Omental fat pad (tissue), 4 donors: ENCODE measurements around the gene HSPBP1. TPM values are rescaled to one million over a fixed set of nuclear protein-coding genes. Genes with fewer than 3 reads are reported as not detected.

Experiments used
- ATAC-seq: fragments of 150-250 bp; one replicate; pipeline ENCODE4 v1.9.1; 2016; ENCODE audit warnings: mild to moderate bottlenecking, moderate library complexity; ENCODE audit not compliant: low FRiP score
- DNase-seq: peaks from one replicate; pipeline ENCODE4 v3.0.0-alpha.2; 2019; ENCODE audit warnings: low spot score
- total RNA-seq, 4 donors: library from RNA; depleted of rRNA; stranded (reverse); fragments of >200 nt; gene quantifications; one replicate each; pipeline ENCODE4 v1.1.0, GENCODE V29; 2016
- TF ChIP-seq, protein P1 (sequence below), 3 donors: fragments of 450-650 bp; IDR thresholded peaks; one replicate each; pipeline ENCODE4 v1.5.1; 2016 to 2017; ENCODE audit warnings: antibody characterized with exemption in 3 of 3, mild to moderate bottlenecking in 3 of 3, moderate library complexity in 2 of 3

Gene HSPBP1
- total RNA-seq, 4 donors from 2014 or later = 19.5 to 25.9 (median 21.2) TPM

- TF ChIP-seq, protein P1, sequence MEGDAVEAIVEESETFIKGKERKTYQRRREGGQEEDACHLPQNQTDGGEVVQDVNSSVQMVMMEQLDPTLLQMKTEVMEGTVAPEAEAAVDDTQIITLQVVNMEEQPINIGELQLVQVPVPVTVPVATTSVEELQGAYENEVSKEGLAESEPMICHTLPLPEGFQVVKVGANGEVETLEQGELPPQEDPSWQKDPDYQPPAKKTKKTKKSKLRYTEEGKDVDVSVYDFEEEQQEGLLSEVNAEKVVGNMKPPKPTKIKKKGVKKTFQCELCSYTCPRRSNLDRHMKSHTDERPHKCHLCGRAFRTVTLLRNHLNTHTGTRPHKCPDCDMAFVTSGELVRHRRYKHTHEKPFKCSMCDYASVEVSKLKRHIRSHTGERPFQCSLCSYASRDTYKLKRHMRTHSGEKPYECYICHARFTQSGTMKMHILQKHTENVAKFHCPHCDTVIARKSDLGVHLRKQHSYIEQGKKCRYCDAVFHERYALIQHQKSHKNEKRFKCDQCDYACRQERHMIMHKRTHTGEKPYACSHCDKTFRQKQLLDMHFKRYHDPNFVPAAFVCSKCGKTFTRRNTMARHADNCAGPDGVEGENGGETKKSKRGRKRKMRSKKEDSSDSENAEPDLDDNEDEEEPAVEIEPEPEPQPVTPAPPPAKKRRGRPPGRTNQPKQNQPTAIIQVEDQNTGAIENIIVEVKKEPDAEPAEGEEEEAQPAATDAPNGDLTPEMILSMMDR (IDR thresholded peaks at IDR 0.05) = no peak
- DNase-seq (no peak), ATAC-seq (no peak)
These were observed 25.6 kb upstream of the HSPBP1 start for GRCh38 chr19:55305491-55305890.

- ATAC-seq = no peak
- DNase-seq = no peak
- TF ChIP-seq, protein P1 (IDR thresholded peaks at IDR 0.05) = no peak
These were observed 25.1 kb upstream of the HSPBP1 start for GRCh38 chr19:55304980-55305379.

DNA sequence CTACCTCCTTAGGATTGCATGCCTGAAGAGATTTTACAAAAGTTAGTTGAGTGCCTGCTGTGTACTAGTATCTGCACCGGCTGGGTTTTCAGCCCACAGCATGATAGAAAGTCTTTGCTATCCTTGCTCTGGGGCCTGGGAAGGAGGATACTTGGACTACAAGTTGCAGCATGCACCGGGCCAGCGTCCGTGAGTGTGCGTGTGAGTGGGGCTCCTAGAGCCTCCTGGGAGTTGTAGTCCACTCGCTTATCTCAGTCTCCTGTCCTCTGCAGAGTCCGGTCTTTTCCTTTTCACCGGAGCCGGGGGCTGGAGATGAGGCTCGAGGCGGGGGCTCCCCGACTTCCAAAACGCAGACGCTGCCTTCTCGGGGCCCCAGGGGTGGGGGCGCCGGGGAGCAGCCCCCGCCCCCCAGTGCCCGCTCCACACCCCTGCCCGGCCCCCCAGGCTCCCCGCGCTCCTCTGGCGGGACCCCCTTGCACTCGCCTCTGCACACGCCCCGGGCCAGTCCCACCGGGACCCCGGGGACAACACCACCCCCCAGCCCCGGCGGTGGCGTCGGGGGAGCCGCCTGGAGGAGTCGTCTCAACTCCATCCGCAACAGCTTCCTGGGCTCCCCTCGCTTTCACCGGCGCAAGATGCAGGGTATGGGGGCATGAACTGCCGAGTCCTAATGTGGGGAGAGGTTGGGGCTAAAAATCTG, 24.5 kb upstream of the HSPBP1 start:
- DNase-seq (no peak), ATAC-seq (no peak)
- TF ChIP-seq, protein P1 (IDR thresholded peaks at IDR 0.05) = no peak

DNA sequence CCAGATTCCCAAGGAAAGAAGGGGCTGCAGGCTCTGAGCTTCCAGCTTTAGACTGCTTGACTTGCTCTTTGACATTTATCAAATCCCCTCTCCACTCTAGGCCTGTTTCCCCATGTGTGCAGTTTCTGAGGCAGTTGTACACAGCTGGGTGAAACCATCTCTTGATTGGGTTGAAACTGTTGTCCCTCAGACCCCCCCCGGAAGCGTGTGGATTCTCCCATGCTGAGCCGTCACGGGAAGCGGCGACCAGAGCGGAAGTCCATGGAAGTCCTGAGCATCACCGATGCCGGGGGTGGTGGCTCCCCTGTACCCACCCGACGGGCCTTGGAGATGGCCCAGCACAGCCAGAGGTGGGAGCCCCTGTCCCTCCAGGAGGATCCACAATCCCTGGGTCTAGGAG, 23.6 kb upstream of the HSPBP1 start:
- DNase-seq (no peak), ATAC-seq (no peak)
- TF ChIP-seq, protein P1 (IDR thresholded peaks at IDR 0.05) = no peak

- DNase-seq (no peak), ATAC-seq (no peak)
- TF ChIP-seq, protein P1 (IDR thresholded peaks at IDR 0.05) = no peak
These were observed 22.4 kb upstream of the HSPBP1 start for GRCh38 chr19:55302318-55302703.

DNA sequence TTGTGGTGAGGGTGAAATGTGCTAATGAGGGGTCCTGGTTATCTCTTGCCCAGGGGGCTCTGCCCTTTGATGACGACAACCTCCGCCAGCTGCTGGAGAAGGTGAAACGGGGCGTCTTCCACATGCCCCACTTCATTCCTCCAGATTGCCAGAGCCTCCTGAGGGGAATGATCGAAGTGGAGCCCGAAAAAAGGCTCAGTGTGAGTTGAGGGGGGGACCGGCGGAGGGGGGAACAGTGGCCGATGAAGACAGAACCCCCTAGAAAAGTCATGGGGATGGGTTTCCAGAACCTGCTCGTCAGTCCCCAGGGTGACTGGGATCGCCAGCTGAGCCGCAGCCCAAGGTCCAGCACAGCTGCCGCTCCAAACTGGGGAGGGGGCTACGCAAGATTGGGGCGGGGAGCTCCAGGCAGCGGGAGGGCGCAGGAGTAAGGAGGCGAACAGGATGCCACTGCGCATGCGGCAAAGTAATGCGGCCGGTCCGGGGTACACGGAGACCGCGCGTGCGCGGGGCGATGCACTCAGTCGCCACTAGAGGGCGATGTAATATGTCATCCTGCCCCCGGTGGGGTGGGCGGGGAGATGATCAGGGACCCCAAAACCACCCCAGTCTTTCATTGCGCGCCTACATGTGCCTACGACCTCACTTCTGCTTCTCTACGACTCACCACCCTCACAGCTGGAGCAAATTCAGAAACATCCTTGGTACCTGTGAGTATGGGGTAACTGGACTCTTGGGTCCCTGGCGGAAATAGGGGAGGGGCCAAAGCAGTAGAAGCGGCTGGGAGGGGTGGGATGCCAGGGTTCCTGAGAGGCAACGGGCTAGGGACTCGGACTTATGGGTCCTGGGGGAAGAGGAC, 21.8 kb upstream of the HSPBP1 start:
- ATAC-seq (peak; percentile 88), DNase-seq (peak; percentile 79)
- TF ChIP-seq, protein P1 (IDR thresholded peaks at IDR 0.05) = peak in 2 of 3 donors; percentile 38 to 89
